ENCODE measurements around the gene ACCS.
A peak's percentile ranks its signal among the peaks of the same experiment; 100 is the strongest.

The ACCS gene

DNA sequence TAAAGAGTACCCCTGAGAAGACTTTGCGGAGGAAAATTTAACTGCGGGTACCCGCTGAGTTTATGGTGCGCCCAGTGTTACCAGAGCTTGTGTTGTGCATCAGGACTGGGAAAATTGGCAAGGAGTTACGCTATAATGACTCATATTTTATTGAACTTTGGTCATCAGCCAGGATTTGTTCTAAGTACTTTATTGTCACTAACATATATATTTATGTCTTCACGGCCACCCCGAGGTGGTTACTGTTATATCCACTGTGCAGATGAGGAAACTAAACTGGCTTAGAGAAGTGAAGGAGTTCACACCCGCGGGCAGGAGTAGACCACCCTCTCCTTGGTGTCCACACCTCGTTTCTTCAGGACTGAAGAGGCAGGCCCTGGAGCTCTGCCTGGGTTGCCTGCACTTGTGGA is 667 bp downstream of the ACCS start:
- no peaks in the 10 kb centered on the region for H3K4me1 ChIP-seq (ENCODE audit: control insufficient read depth, insufficient read depth, low read length)
- H3K4me3 ChIP-seq (ENCODE audit: low read depth, low read length), result peak overlapping the region; percentile 46
- H3K27ac ChIP-seq (ENCODE audit: extremely low read depth, low read depth, low read length), result peak overlapping the region; percentile 72
- ChIA-PET POLR2A (interaction anchor here (1.0 kb wide), 1 partner anchor 236 kb away, joined by 6 read pairs; no protein-coding TSS in a partner anchor), CTCF (interaction anchor here (0.6 kb wide), 1 partner anchor 114 kb away, joined by 3 read pairs; no protein-coding TSS in a partner anchor)
- no peaks in the 10 kb centered on the region for H3K9me3 ChIP-seq (ENCODE audit: control insufficient read depth, insufficient read depth, low read depth, low read length)
- H3K36me3 ChIP-seq (ENCODE audit: control insufficient read depth in 2 of 2, insufficient read depth in 1 of 2, low read length in 2 of 2), result no peaks in the 10 kb centered on the region
- no peak for TF ChIP-seq ZNF600 (tag by site-specific recombination; IDR thresholded peaks at IDR 0.05)
- TF ChIP-seq ZNF658 (tag by site-specific recombination; IDR thresholded peaks at IDR 0.05), result no peak
- TF ChIP-seq ZIC2 (tag by site-specific recombination; IDR thresholded peaks at IDR 0.05), result no peak
- TF ChIP-seq ZNF670 (tag by site-specific recombination; IDR thresholded peaks at IDR 0.05; ENCODE audit: low read depth), result no peak
- TF ChIP-seq ZNF624 (tag by site-specific recombination; IDR thresholded peaks at IDR 0.05), result no peak
- TF ChIP-seq FEZF1 (tag by site-specific recombination; IDR thresholded peaks at IDR 0.05), result peak; percentile 14; the same call in 1 of the 2 replicates
- TF ChIP-seq MYNN (tag by site-specific recombination; IDR thresholded peaks at IDR 0.05; ENCODE audit: borderline replicate concordance), result no peak
- 0 out of 2 replicates have a peak, but pooled peaks have one; percentile 18 for TF ChIP-seq ZNF423 (tag by site-specific recombination; IDR thresholded peaks at IDR 0.05)
- TF ChIP-seq ZNF112 (tag by site-specific recombination; IDR thresholded peaks at IDR 0.05), result no peak
- TF ChIP-seq, protein P1, sequence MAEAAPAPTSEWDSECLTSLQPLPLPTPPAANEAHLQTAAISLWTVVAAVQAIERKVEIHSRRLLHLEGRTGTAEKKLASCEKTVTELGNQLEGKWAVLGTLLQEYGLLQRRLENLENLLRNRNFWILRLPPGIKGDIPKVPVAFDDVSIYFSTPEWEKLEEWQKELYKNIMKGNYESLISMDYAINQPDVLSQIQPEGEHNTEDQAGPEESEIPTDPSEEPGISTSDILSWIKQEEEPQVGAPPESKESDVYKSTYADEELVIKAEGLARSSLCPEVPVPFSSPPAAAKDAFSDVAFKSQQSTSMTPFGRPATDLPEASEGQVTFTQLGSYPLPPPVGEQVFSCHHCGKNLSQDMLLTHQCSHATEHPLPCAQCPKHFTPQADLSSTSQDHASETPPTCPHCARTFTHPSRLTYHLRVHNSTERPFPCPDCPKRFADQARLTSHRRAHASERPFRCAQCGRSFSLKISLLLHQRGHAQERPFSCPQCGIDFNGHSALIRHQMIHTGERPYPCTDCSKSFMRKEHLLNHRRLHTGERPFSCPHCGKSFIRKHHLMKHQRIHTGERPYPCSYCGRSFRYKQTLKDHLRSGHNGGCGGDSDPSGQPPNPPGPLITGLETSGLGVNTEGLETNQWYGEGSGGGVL (tag by site-specific recombination; IDR thresholded peaks at IDR 0.05), result no peak
- TF ChIP-seq ZNF211 (tag by site-specific recombination; IDR thresholded peaks at IDR 0.05; ENCODE audit: low read depth), result no peak
- no peak for TF ChIP-seq ZBTB17 (tag by site-specific recombination; IDR thresholded peaks at IDR 0.05)
- TF ChIP-seq, protein P2, sequence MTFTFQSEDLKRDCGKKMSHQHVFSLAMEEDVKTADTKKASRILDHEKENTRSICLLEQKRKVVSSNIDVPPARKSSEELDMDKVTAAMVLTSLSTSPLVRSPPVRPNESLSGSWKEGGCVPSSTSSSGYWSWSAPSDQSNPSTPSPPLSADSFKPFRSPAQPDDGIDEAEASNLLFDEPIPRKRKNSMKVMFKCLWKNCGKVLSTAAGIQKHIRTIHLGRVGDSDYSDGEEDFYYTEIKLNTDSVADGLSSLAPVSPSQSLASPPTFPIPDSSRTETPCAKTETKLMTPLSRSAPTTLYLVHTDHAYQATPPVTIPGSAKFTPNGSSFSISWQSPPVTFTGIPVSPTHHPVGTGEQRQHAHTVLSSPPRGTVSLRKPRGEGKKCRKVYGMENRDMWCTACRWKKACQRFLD (tag by site-specific recombination; IDR thresholded peaks at IDR 0.05), result no peak

DNA sequence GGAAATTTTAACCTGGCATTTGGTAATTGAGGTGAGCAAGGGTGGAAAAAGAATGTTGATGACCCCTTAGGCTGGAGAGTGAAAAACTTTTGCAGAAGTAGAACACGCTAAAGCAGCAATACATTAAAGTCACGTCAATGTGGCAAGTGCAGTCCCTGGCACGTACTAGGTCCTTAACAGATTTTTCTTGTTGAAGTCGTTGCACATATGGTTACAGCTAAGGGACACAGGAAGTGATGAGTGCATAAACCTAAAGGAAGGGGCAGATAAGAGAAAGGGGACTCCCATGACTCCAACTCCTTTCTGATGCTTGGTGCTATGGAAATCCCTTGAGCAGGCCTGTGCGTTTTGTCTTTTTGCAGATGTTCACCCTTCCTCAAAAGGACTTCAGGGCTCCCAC is 1.2 kb downstream of the ACCS start:
- H3K4me3 ChIP-seq (ENCODE audit: low read depth, low read length), result no peak overlapping the region
- H3K27ac ChIP-seq (ENCODE audit: extremely low read depth, low read depth, low read length), result no peak overlapping the region
- no peak for TF ChIP-seq ZIC2 (tag by site-specific recombination; IDR thresholded peaks at IDR 0.05)
- TF ChIP-seq, protein P3, sequence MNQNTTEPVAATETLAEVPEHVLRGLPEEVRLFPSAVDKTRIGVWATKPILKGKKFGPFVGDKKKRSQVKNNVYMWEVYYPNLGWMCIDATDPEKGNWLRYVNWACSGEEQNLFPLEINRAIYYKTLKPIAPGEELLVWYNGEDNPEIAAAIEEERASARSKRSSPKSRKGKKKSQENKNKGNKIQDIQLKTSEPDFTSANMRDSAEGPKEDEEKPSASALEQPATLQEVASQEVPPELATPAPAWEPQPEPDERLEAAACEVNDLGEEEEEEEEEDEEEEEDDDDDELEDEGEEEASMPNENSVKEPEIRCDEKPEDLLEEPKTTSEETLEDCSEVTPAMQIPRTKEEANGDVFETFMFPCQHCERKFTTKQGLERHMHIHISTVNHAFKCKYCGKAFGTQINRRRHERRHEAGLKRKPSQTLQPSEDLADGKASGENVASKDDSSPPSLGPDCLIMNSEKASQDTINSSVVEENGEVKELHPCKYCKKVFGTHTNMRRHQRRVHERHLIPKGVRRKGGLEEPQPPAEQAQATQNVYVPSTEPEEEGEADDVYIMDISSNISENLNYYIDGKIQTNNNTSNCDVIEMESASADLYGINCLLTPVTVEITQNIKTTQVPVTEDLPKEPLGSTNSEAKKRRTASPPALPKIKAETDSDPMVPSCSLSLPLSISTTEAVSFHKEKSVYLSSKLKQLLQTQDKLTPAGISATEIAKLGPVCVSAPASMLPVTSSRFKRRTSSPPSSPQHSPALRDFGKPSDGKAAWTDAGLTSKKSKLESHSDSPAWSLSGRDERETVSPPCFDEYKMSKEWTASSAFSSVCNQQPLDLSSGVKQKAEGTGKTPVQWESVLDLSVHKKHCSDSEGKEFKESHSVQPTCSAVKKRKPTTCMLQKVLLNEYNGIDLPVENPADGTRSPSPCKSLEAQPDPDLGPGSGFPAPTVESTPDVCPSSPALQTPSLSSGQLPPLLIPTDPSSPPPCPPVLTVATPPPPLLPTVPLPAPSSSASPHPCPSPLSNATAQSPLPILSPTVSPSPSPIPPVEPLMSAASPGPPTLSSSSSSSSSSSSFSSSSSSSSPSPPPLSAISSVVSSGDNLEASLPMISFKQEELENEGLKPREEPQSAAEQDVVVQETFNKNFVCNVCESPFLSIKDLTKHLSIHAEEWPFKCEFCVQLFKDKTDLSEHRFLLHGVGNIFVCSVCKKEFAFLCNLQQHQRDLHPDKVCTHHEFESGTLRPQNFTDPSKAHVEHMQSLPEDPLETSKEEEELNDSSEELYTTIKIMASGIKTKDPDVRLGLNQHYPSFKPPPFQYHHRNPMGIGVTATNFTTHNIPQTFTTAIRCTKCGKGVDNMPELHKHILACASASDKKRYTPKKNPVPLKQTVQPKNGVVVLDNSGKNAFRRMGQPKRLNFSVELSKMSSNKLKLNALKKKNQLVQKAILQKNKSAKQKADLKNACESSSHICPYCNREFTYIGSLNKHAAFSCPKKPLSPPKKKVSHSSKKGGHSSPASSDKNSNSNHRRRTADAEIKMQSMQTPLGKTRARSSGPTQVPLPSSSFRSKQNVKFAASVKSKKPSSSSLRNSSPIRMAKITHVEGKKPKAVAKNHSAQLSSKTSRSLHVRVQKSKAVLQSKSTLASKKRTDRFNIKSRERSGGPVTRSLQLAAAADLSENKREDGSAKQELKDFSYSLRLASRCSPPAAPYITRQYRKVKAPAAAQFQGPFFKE (tag by site-specific recombination; IDR thresholded peaks at IDR 0.05; ENCODE audit: borderline replicate concordance), result no peak
- no peaks in the 10 kb centered on the region for H3K36me3 ChIP-seq (ENCODE audit: control insufficient read depth in 2 of 2, insufficient read depth in 1 of 2, low read length in 2 of 2)
- no peaks in the 10 kb centered on the region for H3K4me1 ChIP-seq (ENCODE audit: control insufficient read depth, insufficient read depth, low read length)
- ChIA-PET CTCF (interaction anchor here (0.6 kb wide), 1 partner anchor 113 kb away, joined by 3 read pairs; no protein-coding TSS in a partner anchor), POLR2A (no interaction called here)
- H3K9me3 ChIP-seq (ENCODE audit: control insufficient read depth, insufficient read depth, low read depth, low read length), result no peaks in the 10 kb centered on the region

Data from HEK293 (cell line).